ENCODE data around the gene MORN1.

- no peak for TF ChIP-seq CTCF (conservative IDR thresholded peaks at IDR 0.05; ENCODE audit: low read length)
- TF ChIP-seq EZH2phosphoT487 (IDR thresholded peaks at IDR 0.05; ENCODE audit: borderline replicate concordance) = no peak
Observed at GRCh38 chr1:2294033-2294724, 97.2 kb downstream of the MORN1 start.
